WI38 (cell line): ENCODE measurements around the gene ZNF493.

Experiments used
- H3K4me3 ChIP-seq: 2 replicates; pipeline ENCODE4 v1.5.1; 2011; ENCODE audit warnings: low read depth, mild to moderate bottlenecking, control low read depth, low read length
- TF ChIP-seq, protein P1 (sequence below): IDR thresholded peaks from 2 replicates; pipeline ENCODE4 v1.5.1; 2012; ENCODE audit warnings: low read depth, mild to moderate bottlenecking, control low read depth, low read length

Gene ZNF493

GRCh38 chr19:21402303-21402985 lies 5.5 kb downstream of the ZNF493 start:
- TF ChIP-seq, protein P1, sequence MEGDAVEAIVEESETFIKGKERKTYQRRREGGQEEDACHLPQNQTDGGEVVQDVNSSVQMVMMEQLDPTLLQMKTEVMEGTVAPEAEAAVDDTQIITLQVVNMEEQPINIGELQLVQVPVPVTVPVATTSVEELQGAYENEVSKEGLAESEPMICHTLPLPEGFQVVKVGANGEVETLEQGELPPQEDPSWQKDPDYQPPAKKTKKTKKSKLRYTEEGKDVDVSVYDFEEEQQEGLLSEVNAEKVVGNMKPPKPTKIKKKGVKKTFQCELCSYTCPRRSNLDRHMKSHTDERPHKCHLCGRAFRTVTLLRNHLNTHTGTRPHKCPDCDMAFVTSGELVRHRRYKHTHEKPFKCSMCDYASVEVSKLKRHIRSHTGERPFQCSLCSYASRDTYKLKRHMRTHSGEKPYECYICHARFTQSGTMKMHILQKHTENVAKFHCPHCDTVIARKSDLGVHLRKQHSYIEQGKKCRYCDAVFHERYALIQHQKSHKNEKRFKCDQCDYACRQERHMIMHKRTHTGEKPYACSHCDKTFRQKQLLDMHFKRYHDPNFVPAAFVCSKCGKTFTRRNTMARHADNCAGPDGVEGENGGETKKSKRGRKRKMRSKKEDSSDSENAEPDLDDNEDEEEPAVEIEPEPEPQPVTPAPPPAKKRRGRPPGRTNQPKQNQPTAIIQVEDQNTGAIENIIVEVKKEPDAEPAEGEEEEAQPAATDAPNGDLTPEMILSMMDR: no peak
- no peak overlapping the region for H3K4me3 ChIP-seq

- TF ChIP-seq, protein P1: no peak
- H3K4me3 ChIP-seq: no peak overlapping the region
These were observed 13.2 kb downstream of the ZNF493 start for GRCh38 chr19:21410166-21410565.

DNA sequence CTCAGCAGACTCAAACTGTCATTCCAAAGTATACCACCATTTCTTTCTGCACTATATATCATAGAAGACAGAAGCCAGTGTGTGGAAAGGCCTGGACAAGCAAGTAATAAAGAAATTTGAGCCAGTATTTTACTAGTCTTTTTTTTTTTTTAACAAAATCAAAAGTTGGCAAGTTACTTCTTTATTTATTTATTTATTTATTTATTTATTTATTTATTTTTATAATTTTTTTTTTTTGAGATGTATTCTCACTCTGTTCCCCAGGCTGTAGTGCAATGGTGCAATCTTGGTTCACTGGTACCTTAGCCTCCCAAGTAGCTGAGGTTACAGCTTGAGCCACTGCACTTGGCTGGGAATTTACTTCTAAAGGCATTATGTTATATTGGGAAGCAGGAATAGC lies 25.3 kb downstream of the ZNF493 start:
- TF ChIP-seq, protein P1: no peak
- no peak overlapping the region for H3K4me3 ChIP-seq

DNA sequence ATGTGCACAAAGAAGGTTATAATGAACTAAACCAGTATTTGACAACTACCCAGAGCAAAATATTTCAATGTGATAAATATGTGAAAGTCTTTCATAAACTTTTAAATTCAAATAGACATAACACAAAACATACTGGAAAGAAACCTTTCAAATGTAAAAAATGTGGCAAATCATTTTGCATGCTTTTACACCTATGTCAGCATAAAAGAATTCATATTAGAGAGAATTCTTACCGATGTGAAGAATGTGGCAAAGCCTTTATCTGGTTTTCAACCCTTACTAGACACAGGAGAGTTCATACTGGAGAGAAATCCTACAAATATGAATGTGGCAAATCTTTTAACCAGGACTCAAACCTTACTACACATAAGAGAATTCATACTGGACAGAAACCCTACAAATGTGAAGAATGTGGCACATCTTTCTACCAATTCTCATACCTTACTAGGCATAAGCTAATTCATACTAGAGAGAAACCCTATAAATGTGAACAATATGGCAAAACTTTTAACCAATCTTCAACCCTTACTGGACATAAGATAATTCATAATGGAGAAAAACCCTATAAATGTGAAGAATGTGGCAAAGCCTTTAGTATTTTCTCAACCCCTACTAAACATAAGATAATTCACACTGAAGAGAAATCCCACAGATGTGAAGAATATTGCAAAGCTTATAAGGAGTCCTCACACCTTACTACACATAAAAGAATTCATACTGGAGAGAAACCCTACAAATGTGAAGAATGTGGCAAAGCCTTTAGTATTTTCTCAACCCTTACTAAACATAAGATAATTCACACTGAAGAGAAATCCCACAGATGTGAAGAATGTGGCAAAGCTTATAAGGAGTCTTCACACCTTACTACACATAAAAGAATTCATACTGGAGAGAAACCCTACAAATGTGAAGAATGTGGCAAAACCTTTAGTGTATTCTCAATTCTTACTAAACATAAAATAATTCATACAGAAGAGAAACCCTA lies 26.4 kb downstream of the ZNF493 start:
- no peak overlapping the region for H3K4me3 ChIP-seq
- TF ChIP-seq, protein P1: no peak

GRCh38 chr19:21430675-21431074 lies 33.7 kb downstream of the ZNF493 start:
- H3K4me3 ChIP-seq: no peak overlapping the region
- TF ChIP-seq, protein P1: no peak

GRCh38 chr19:21432590-21432989 lies 35.7 kb downstream of the ZNF493 start:
- no peak overlapping the region for H3K4me3 ChIP-seq
- TF ChIP-seq, protein P1: no peak

DNA sequence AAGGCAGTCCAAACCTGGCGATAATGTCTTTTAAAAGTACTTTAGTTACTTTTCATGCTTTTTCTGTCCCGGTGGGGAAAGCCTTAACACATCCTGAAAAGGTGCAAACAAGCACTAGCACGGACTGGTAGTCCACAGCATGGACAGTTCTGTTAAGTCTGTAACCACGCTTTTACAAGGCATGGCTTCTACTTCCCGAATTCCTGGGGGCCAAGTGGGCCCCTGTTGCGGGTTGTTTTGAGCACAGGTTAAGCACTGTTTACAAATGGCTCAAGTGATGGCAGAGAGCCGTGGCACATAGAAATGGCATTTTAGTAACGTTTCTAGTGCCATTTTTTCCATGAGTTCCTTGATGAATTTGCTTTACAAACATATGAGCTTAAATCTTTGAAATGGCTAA lies 37.6 kb downstream of the ZNF493 start:
- H3K4me3 ChIP-seq: no peak overlapping the region
- TF ChIP-seq, protein P1: no peak
